Endothelial cell of umbilical vein (primary cell): ENCODE results near the gene ARL5C. TPM values are rescaled to one million over a fixed set of nuclear protein-coding genes. Genes with fewer than 3 reads are reported as not detected.
A peak's percentile ranks its signal among the peaks of the same experiment; 100 is the strongest.

Source experiments
- BruUV-seq: library from RNA; stranded (reverse); fragments of 400-500 nt; replicated peaks from 2 replicates; lab custom pipeline; 2021; lab: Mats Ljungman, UMichigan
- CTCF ChIA-PET: fragments of 300-600, 350-600 bp; sonication (Branson Sonifier 250); formaldehyde crosslinking; loops from one replicate; lab custom pipeline; 2021; ENCODE audit warnings: antibody characterized with exemption, inconsistent platforms; lab: Charles Lee
- POLR2A ChIA-PET: fragments of 300-600, 350-600 bp; sonication (Branson Sonifier 250); formaldehyde crosslinking; loops from one replicate; lab custom pipeline; 2021; ENCODE audit warnings: antibody characterized with exemption, inconsistent platforms; lab: Charles Lee
- DNase-seq: peaks from one replicate; pipeline ENCODE4 v3.0.0-alpha.2; 2011; ENCODE audit warnings: low read depth, low spot score
- FAIRE-seq: peaks from 2 replicates; lab custom pipeline; 2011; peaks lifted over from hg19 to GRCh38; lab: Jason Lieb, UNC
- H2AFZ ChIP-seq: 2 replicates; pipeline ENCODE4 v1.6.0; 2012; ENCODE audit warnings: low read depth, low read length, control low read depth, inconsistent platforms
- H3K27ac ChIP-seq: 2 replicates; pipeline ENCODE4 v1.5.1; 2011; ENCODE audit warnings: low read depth, mild to moderate bottlenecking, control low read depth, low read length, moderate library complexity; ENCODE audit not compliant: insufficient read depth
- H3K27me3 ChIP-seq, 2 experiments: 2 replicates each; pipeline versions ENCODE4 v1.6.0 to v1.6.1; 2011; ENCODE audit warnings: low read length in 2 of 2, mixed read lengths in 1 of 2; ENCODE audit not compliant: control insufficient read depth in 2 of 2, insufficient read depth in 2 of 2
- H3K36me3 ChIP-seq, 2 experiments: 2 replicates in 1 of 2; 3 replicates in 1 of 2; pipeline ENCODE4 v1.5.1; 2011; ENCODE audit warnings: low read length in 2 of 2, mild to moderate bottlenecking in 1 of 2, moderate library complexity in 1 of 2; ENCODE audit not compliant: control insufficient read depth in 2 of 2, insufficient read depth in 2 of 2; ENCODE audit errors: extremely low read depth in 1 of 2
- H3K4me1 ChIP-seq: 3 replicates; pipeline ENCODE4 v1.5.1; 2011; ENCODE audit warnings: mild to moderate bottlenecking, low read length; ENCODE audit not compliant: control insufficient read depth, insufficient read depth; ENCODE audit errors: extremely low read depth
- H3K4me2 ChIP-seq: 2 replicates; pipeline ENCODE4 v1.6.1; 2011; ENCODE audit warnings: low read length, control low read depth, mixed read lengths; ENCODE audit not compliant: insufficient read depth
- H3K4me3 ChIP-seq, 3 experiments: fragments of 200-600 bp in 1 of 3; sonication (generic), shearing (Covaris generic) in 1 of 3; replicated peaks in 1 of 3; 2 replicates each; pipeline ENCODE4 v1.5.1; 2011 to 2016; ENCODE audit warnings: control low read depth in 3 of 3, low read length in 3 of 3, mild to moderate bottlenecking in 2 of 3, inconsistent platforms in 1 of 3, low read depth in 1 of 3, moderate library complexity in 1 of 3; ENCODE audit not compliant: insufficient read depth in 1 of 3
- H3K79me2 ChIP-seq: 2 replicates; pipeline ENCODE4 v1.6.0; 2012; ENCODE audit warnings: low read length, inconsistent platforms; ENCODE audit not compliant: control insufficient read depth, insufficient read depth
- H3K9ac ChIP-seq: replicated peaks from 2 replicates; pipeline ENCODE3; 2011; ENCODE audit warnings: low read length, control low read depth; ENCODE audit not compliant: insufficient read depth; ENCODE audit errors: extremely low read depth
- H3K9me1 ChIP-seq: replicated peaks from 3 replicates; pipeline ENCODE4 v1.6.0; 2011; ENCODE audit warnings: mild to moderate bottlenecking, low read length; ENCODE audit not compliant: control insufficient read depth, insufficient read depth; ENCODE audit errors: extremely low read depth
- H3K9me3 ChIP-seq: replicated peaks from 2 replicates; pipeline ENCODE4 v1.5.1; 2012; ENCODE audit warnings: low read length, inconsistent platforms; ENCODE audit not compliant: control insufficient read depth, insufficient read depth
- H4K20me1 ChIP-seq: replicated peaks from 2 replicates; pipeline ENCODE3; 2011; ENCODE audit warnings: mild to moderate bottlenecking, low read length; ENCODE audit not compliant: control insufficient read depth, insufficient read depth; ENCODE audit errors: extremely low read depth
- CTCF ChIP-seq, 2 donors: IDR thresholded peaks; 1 replicate in 1 of 2; 2 replicates in 1 of 2; pipeline ENCODE4 v1.5.1; 2011; ENCODE audit warnings: low read length in 2 of 2, mild to moderate bottlenecking in 2 of 2, moderate library complexity in 2 of 2, control low read depth in 1 of 2, inconsistent platforms in 1 of 2, low read depth in 1 of 2; ENCODE audit not compliant: insufficient read depth in 1 of 2; ENCODE audit errors: extremely low read depth in 1 of 2
- EZH2 ChIP-seq: IDR thresholded peaks from 2 replicates; pipeline ENCODE4 v1.6.1; 2012; ENCODE audit warnings: borderline replicate concordance, low read depth, mild to moderate bottlenecking, moderate library complexity, low read length, inconsistent platforms; ENCODE audit not compliant: severe bottlenecking
- FOS ChIP-seq: IDR thresholded peaks from 2 replicates; pipeline ENCODE4 v1.6.1; 2011; ENCODE audit warnings: mild to moderate bottlenecking, low read length, moderate library complexity, borderline replicate concordance; ENCODE audit not compliant: insufficient read depth
- GATA2 ChIP-seq: IDR thresholded peaks from 2 replicates; pipeline ENCODE4 v1.7.0; 2011; ENCODE audit warnings: low read depth, mild to moderate bottlenecking, moderate library complexity, mixed read lengths, low read length; ENCODE audit not compliant: insufficient read length, insufficient read depth
- JUN ChIP-seq: IDR thresholded peaks from 2 replicates; pipeline ENCODE4 v1.6.1; 2011; ENCODE audit warnings: borderline replicate concordance, low read depth; ENCODE audit not compliant: insufficient read length, insufficient read depth
- MAX ChIP-seq: IDR thresholded peaks from 2 replicates; pipeline ENCODE4 v1.6.1; 2011; ENCODE audit not compliant: insufficient read depth, insufficient read length
- MYC ChIP-seq: IDR thresholded peaks from one replicate; pipeline ENCODE4 v1.6.1; 2011; ENCODE audit warnings: mild to moderate bottlenecking, low read depth, low read length
- POLR2A ChIP-seq: IDR thresholded peaks from 2 replicates; pipeline ENCODE4 v1.6.1; 2012; ENCODE audit warnings: low read depth, mild to moderate bottlenecking, control low read depth, low read length
- POLR2AphosphoS5 ChIP-seq: IDR thresholded peaks from 2 replicates; pipeline ENCODE4 v1.6.1; 2012; ENCODE audit warnings: low read depth, mild to moderate bottlenecking, control low read depth, low read length, moderate library complexity; ENCODE audit not compliant: insufficient read depth
- dilution Hi-C: fragments of 300-500 bp; cut with MboI; formaldehyde crosslinking; loops from one replicate; pipeline ENCODE4 v1.15.0; 2019; ENCODE audit warnings: low sequenced_read_pairs; ENCODE audit not compliant: extremely low pct_ligation_motif_present
- intact Hi-C: fragments of 100-400 bp; cut with micrococcal nuclease; formaldehyde crosslinking; loops from one replicate; pipeline ENCODE4 v1.10.0; 2022
- polyA plus RNA-seq, 4 experiments: library from polyadenylated mRNA; depleted of rRNA in 3 of 4; stranded (reverse) in 3 of 4; unstranded in 1 of 4; fragments of >200 nt; gene quantifications; 2 replicates each; pipeline versions ENCODE4 v1.2.1 to v1.2.3, GENCODE V29; 2011 to 2012; ENCODE audit warnings: missing spikeins in 1 of 4
- total RNA-seq: library from RNA; stranded (reverse); gene quantifications from 2 replicates; pipeline ENCODE4 v1.2.3, GENCODE V29; 2021

ARL5C gene
- total and polyA plus RNA-seq, 2 donors (not counting 3 experiments of a cell fraction or from before 2014, with no cell fraction given) = not detected

- no peak for FAIRE-seq
- H3K4me3 ChIP-seq = no peak overlapping the region
Measured at GRCh38 chr17:39205112-39205526, 39.2 kb upstream of the ARL5C start.

GRCh38 chr17:39204245-39204644 is 38.3 kb upstream of the ARL5C start:
- no peaks in the 10 kb centered on the region for H3K9me1 ChIP-seq
- H2AFZ ChIP-seq = no peak overlapping the region
- H3K27me3 ChIP-seq = no peaks in the 10 kb centered on the region
- no peaks in the 10 kb centered on the region for H4K20me1 ChIP-seq
- H3K4me3 ChIP-seq = no peak overlapping the region
- peaks cover 26% of the 10 kb centered on the region for H3K79me2 ChIP-seq
- no peak overlapping the region for H3K9ac ChIP-seq
- no peaks in the 10 kb centered on the region for H3K9me3 ChIP-seq
- FAIRE-seq = no peak
- TF ChIP-seq MYC (no peak), MAX (no peak), FOS (no peak), JUN (no peak), POLR2AphosphoS5 (no peak), GATA2 (no peak), POLR2A (no peak), CTCF (IDR thresholded peaks at IDR 0.05; ENCODE audit: extremely low read depth in 1 of 2, insufficient read depth in 1 of 2, low read depth in 1 of 2, low read length in 2 of 2) (no peak), EZH2 (no peak)
- ChIA-PET CTCF (interaction anchor here (1.1 to 9.6 kb wide), 4 partner anchors 27 to 222 kb away, joined by 3 to 420 read pairs (median 58); no protein-coding TSS in a partner anchor), POLR2A (no interaction called here)
- DNase-seq = no peak
- no peak overlapping the region for H3K4me2 ChIP-seq
- peaks cover 18 to 32% of the 10 kb centered on the region in 2 experiments for H3K36me3 ChIP-seq
- no peak overlapping the region for H3K27ac ChIP-seq
- intact Hi-C loops = no loop called here
- TSS peak; percentile 0 for BruUV-seq
- dilution Hi-C loops = no loop called here
- H3K4me1 ChIP-seq = peaks cover 21% of the 10 kb centered on the region

More at GRCh38 chr17:39205112-39205526, 39.2 kb upstream of the ARL5C start:
- dilution Hi-C loops (no loop called here), intact Hi-C loops (no loop called here)
- Histone ChIP-seq H2AFZ (no peak overlapping the region), H3K4me2 (no peak overlapping the region), H3K9ac (no peak overlapping the region), H3K27me3 (no peaks in the 10 kb centered on the region), H3K27ac (no peak overlapping the region), H4K20me1 (no peaks in the 10 kb centered on the region), H3K79me2 (peaks cover 26% of the 10 kb centered on the region), H3K4me1 (peaks cover 23% of the 10 kb centered on the region), H3K9me3 (no peaks in the 10 kb centered on the region), H3K36me3 (peaks cover 18 to 32% of the 10 kb centered on the region in 2 experiments), H3K9me1 (no peaks in the 10 kb centered on the region)
- CTCF ChIA-PET = interaction anchor here (0.7 to 9.6 kb wide), 6 partner anchors 13 to 418 kb away, joined by 3 to 420 read pairs (median 4); partner anchors contain the start of gene ARL5C
- TF ChIP-seq POLR2A (peak; percentile 49), POLR2AphosphoS5 (no peak), GATA2 (no peak)
- no peak for DNase-seq
- no TSS peak for BruUV-seq
- POLR2A ChIA-PET = interaction anchor here (0.5 to 1.3 kb wide), 3 partner anchors 39 to 380 kb away, joined by 5 to 8 read pairs (median 6); no protein-coding TSS in a partner anchor
